ENCODE measurements around the gene LARP7. TPM values are rescaled to one million over a fixed set of nuclear protein-coding genes. Genes with fewer than 3 reads are reported as not detected.

LARP7 gene
- total RNA-seq (2022; extraction: Qiagen RNA extraction): 22.7 to 39.5 TPM (median 24.0 TPM) in 5 replicates

GRCh38 chr4:112636688-112637551, at the start of gene LARP7, which contains the start of gene ZGRF1:
TSS of gene LARP7 (plus strand) at chr4:112637143. CDS start at chr4:112644670, 7,527 bp downstream.
TSS of gene ZGRF1 (minus strand) at chr4:112636909. CDS start at chr4:112633176, 3,733 bp downstream.

Other genes starting within 250 kb of the LARP7 start
- 0.03 TPM in 1 of 5 replicates, not detected in the others for gene NEUROG2, start 121.0 kb upstream of the LARP7 start, total RNA-seq (2022; extraction: Qiagen RNA extraction)
- gene ZGRF1, start 234 bp upstream of the LARP7 start, total RNA-seq (2022; extraction: Qiagen RNA extraction): 2.8 to 3.4 TPM (median 3.2 TPM) in 5 replicates